Upper lobe of left lung (tissue), 4 donors: Measurements from ENCODE around the gene FPR2.

ENCODE experiments used
- POLR2A ChIP-seq, 4 donors: fragments of 450-650 bp; IDR thresholded peaks; one replicate each; pipeline ENCODE4 v1.5.1; 2016 to 2017; ENCODE audit warnings: antibody characterized with exemption in 4 of 4, mild to moderate bottlenecking in 2 of 4
- TF ChIP-seq, protein P1 (sequence below), 6 experiments: fragments of 450-650 bp in 4 of 6; fragments of 200-600 bp in 2 of 6; sonication (generic) in 2 of 6; IDR thresholded peaks; one replicate each; pipeline ENCODE4 v1.5.1; 2016 to 2019; ENCODE audit warnings: antibody characterized with exemption in 6 of 6

DNA sequence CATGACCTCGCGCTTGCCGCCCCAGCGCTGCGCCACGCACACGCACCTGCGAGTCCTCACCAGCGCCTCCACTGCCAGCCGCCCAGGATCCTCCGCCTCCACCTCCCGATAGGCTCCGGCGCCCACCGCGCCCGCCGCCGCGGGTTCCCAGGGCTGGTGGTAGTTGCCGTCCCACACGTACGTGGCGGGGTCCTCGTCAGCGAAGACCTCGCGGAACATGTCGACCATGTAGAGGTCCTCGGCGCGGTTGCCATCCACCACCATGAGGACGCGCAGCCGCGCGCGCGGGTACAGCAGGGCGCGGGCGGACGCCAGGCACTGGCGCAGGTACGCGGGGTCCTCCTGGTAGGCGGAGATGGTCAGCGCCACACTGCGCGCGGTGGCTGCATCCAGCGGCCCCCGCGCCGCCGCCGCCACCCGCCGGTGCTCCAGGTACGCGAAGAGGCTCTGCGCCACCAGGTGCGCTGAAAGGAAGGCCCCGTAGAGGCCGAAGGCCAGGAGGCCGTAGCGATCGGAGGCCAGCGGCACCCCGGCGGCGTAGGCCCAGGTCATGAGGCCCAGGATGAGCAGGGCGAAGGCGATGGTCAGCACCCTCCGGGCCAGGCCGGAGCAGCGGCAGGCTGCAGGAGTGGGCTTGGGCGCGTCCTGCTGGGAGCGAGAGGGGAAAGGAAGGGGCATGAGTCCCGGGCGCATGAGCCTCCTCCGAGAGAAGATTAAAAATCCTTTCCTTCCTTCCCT is 41.6 kb upstream of the FPR2 start:
- TF ChIP-seq, protein P1, sequence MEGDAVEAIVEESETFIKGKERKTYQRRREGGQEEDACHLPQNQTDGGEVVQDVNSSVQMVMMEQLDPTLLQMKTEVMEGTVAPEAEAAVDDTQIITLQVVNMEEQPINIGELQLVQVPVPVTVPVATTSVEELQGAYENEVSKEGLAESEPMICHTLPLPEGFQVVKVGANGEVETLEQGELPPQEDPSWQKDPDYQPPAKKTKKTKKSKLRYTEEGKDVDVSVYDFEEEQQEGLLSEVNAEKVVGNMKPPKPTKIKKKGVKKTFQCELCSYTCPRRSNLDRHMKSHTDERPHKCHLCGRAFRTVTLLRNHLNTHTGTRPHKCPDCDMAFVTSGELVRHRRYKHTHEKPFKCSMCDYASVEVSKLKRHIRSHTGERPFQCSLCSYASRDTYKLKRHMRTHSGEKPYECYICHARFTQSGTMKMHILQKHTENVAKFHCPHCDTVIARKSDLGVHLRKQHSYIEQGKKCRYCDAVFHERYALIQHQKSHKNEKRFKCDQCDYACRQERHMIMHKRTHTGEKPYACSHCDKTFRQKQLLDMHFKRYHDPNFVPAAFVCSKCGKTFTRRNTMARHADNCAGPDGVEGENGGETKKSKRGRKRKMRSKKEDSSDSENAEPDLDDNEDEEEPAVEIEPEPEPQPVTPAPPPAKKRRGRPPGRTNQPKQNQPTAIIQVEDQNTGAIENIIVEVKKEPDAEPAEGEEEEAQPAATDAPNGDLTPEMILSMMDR (IDR thresholded peaks at IDR 0.05): no peak
- no peak for TF ChIP-seq POLR2A (IDR thresholded peaks at IDR 0.05)
